HEK293T (cell line): Measurements from ENCODE around the gene NRG3.

Experiments used
- CTCF ChIA-PET: fragments of 350-600 bp; formaldehyde crosslinking; extraction: SDS; loops from one replicate; lab custom pipeline; 2021; ENCODE audit warnings: antibody characterized with exemption, inconsistent platforms; lab: Yijun Ruan, JAX
- POLR2A ChIA-PET: fragments of 350-600 bp; formaldehyde crosslinking; extraction: SDS; loops from one replicate; lab custom pipeline; 2020; ENCODE audit warnings: antibody characterized with exemption, inconsistent platforms; lab: Yijun Ruan, JAX
- DNase-seq: peaks from one replicate; pipeline ENCODE4 v3.0.0; 2012; ENCODE audit warnings: mixed read lengths; ENCODE audit errors: extremely low spot score
- ARNT ChIP-seq: fragments of 450-650 bp; IDR thresholded peaks from 2 replicates; pipeline ENCODE4 v1.6.1; 2017; ENCODE audit warnings: mild to moderate bottlenecking
- BHLHE40 ChIP-seq: fragments of 450-650 bp; IDR thresholded peaks from 2 replicates; pipeline ENCODE4 v1.6.1; 2016; ENCODE audit warnings: mild to moderate bottlenecking, moderate library complexity, borderline replicate concordance
- CTBP1 ChIP-seq: fragments of 450-650 bp; IDR thresholded peaks from 2 replicates; pipeline ENCODE4 v1.6.1; 2016; ENCODE audit warnings: borderline replicate concordance
- ELF4 ChIP-seq: fragments of 450-650 bp; IDR thresholded peaks from 2 replicates; pipeline ENCODE4 v1.6.1; 2017; ENCODE audit warnings: antibody characterized with exemption
- FOXA1 ChIP-seq: fragments of 450-650 bp; IDR thresholded peaks from 2 replicates; pipeline ENCODE4 v1.6.1; 2016; ENCODE audit warnings: mild to moderate bottlenecking
- FOXK2 ChIP-seq: fragments of 450-650 bp; IDR thresholded peaks from 2 replicates; pipeline ENCODE4 v1.6.1; 2016; ENCODE audit warnings: mild to moderate bottlenecking
- FOXM1 ChIP-seq: fragments of 450-650 bp; IDR thresholded peaks from 2 replicates; pipeline ENCODE4 v1.6.1; 2017; ENCODE audit warnings: mild to moderate bottlenecking, borderline replicate concordance
- HDGF ChIP-seq: fragments of 450-650 bp; IDR thresholded peaks from 2 replicates; pipeline ENCODE4 v1.6.1; 2017; ENCODE audit warnings: antibody characterized with exemption, borderline replicate concordance
- L3MBTL2 ChIP-seq: fragments of 450-650 bp; conservative IDR thresholded peaks from 2 replicates; pipeline ENCODE4 v1.6.1; 2016; ENCODE audit warnings: mild to moderate bottlenecking
- LEF1 ChIP-seq: fragments of 450-650 bp; IDR thresholded peaks from 2 replicates; pipeline ENCODE4 v1.6.1; 2017; ENCODE audit warnings: mild to moderate bottlenecking, borderline replicate concordance
- NFRKB ChIP-seq: fragments of 450-650 bp; IDR thresholded peaks from 2 replicates; pipeline ENCODE4 v1.6.1; 2016; ENCODE audit warnings: mild to moderate bottlenecking, moderate library complexity
- SP1 ChIP-seq: fragments of 450-650 bp; IDR thresholded peaks from 2 replicates; pipeline ENCODE4 v1.6.1; 2017
- SUZ12 ChIP-seq: fragments of 450-650 bp; IDR thresholded peaks from 2 replicates; pipeline ENCODE4 v1.6.1; 2016; ENCODE audit warnings: mild to moderate bottlenecking
- TARDBP ChIP-seq: fragments of 450-650 bp; IDR thresholded peaks from 2 replicates; pipeline ENCODE4 v1.6.1; 2016
- ZNF384 ChIP-seq: fragments of 450-650 bp; IDR thresholded peaks from 2 replicates; pipeline ENCODE4 v1.6.1; 2016
- TF ChIP-seq, protein P1 (sequence below): fragments of 450-650 bp; IDR thresholded peaks from 2 replicates; pipeline ENCODE4 v1.6.1; 2016

The NRG3 gene

DNA sequence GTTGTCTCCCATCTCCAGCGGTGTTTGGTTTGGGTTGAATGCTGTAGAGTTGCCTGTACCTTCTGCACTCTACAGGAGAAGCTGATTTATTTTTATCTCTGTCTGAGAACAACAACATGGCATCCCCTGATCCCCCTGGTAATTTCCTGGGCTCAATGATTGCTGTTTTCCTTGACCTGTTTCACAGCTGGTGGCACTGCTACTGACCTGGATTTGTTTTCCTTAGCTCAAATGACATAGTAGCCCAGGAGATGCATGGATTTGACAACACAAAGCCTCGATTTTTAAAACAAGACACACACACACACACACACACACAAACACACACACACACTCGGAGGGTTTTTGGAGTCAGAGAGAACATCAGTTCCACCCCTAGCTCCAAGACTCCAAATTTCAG is 301.6 kb downstream of the NRG3 start:
- TF ChIP-seq NFRKB (no peak), CTBP1 (no peak), BHLHE40 (no peak), TARDBP (no peak), ELF4 (no peak), SUZ12 (no peak), LEF1 (no peak), FOXA1 (no peak), FOXK2 (no peak), L3MBTL2 (no peak), FOXM1 (no peak), ARNT (no peak), ZNF384 (no peak), HDGF (no peak), SP1 (no peak)
- TF ChIP-seq, protein P1, sequence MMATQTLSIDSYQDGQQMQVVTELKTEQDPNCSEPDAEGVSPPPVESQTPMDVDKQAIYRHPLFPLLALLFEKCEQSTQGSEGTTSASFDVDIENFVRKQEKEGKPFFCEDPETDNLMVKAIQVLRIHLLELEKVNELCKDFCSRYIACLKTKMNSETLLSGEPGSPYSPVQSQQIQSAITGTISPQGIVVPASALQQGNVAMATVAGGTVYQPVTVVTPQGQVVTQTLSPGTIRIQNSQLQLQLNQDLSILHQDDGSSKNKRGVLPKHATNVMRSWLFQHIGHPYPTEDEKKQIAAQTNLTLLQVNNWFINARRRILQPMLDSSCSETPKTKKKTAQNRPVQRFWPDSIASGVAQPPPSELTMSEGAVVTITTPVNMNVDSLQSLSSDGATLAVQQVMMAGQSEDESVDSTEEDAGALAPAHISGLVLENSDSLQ, result no peak
- ChIA-PET CTCF (no interaction called here), POLR2A (no interaction called here)
- no peak for DNase-seq

GRCh38 chr10:82190432-82191260 is 315.7 kb downstream of the NRG3 start:
- ChIA-PET CTCF (no interaction called here), POLR2A (no interaction called here)
- no peak for DNase-seq
- TF ChIP-seq FOXA1 (no peak), ZNF384 (no peak)
- TF ChIP-seq, protein P1, result no peak

DNA sequence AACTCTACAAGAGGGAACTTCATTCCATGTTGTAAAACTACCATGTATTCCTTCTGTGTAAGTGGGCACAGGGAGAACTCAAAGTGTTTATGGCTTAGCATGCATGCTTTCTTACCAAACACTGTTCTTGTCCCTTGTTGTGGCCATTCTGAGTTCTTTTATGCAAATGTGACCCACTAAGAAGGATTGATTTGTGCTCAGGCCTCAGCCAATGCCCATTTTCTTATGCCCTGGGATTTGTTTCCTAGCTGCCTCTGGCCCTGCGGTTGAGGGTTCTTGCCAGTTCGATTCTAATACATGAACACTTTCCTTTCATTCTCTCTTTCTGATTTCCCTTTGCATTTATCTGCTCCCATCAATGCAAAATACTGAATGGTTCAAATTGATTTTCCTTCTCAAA is 316.7 kb downstream of the NRG3 start:
- ChIA-PET POLR2A (no interaction called here), CTCF (no interaction called here)
- TF ChIP-seq NFRKB (no peak), HDGF (no peak), TARDBP (no peak), ZNF384 (no peak), LEF1 (no peak), FOXK2 (no peak), FOXA1 (no peak), L3MBTL2 (no peak), CTBP1 (no peak), BHLHE40 (no peak), ELF4 (no peak)
- TF ChIP-seq, protein P1, result no peak
- DNase-seq, result no peak

DNA sequence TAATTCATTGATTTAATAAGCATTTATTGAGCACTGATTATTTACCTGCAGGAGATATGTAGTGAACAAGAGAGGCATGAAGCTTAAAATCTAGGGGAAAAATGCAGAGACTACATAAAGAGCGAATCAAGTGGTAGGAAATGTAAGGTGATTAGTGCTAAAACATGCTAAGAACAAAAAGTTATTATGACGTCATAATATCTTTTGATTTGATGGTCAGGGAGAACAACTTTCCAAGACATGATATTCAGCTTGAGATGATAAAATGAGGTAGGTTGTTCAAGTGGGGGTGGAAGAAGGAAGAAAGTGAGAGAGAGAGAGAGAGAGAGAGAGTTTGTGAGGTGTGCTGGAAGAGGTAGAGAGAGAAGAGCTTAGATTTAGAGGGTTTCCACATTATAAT is 317.7 kb downstream of the NRG3 start:
- ChIA-PET CTCF (no interaction called here), POLR2A (no interaction called here)
- no peak for TF ChIP-seq TARDBP
- no peak for DNase-seq

DNA sequence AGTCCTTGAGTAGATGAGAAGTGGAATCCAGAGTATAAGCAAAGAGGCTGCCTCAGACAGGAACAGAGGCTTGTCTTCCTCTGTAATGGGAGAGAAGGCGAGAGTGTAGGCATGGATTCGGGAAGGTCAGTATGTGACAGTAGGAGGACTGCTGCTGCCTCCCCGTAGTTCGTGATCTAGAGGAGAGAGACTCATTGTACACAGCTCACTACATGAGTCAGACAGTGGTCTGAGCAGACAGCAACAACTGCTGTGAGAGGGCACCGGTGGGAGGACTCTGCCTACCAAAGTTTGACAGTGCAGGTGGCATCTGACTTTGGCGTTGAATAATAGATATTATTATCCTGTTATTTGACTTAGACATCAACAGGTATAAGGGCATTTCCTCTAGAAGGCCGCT is 319.4 kb downstream of the NRG3 start:
- ChIA-PET POLR2A (no interaction called here), CTCF (no interaction called here)
- TF ChIP-seq CTBP1 (no peak), FOXM1 (no peak), TARDBP (no peak)
- no peak for DNase-seq

DNA sequence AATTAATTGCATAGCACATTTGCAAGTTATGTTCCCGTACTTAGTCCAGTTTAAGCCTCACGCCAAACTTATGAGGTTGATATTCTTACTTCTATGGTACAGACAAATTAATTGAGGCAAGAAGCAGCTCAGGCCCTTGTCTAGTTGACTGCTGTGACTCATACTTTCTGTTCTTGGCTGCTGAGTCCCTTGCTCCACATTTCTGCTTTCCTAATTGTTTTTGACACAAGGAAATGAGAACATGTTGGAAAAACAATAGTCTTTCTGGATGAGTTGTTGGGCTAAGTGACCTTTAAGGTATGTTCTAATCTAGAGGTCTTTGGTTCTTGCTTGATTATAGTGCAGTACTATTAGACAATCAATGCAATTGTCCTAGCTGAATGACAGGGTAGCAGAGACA is 331.8 kb downstream of the NRG3 start:
- TF ChIP-seq SP1 (no peak), NFRKB (no peak), HDGF (no peak), BHLHE40 (no peak), FOXM1 (no peak), ELF4 (no peak), L3MBTL2 (no peak), CTBP1 (no peak), LEF1 (no peak), FOXK2 (no peak), ARNT (no peak)
- TF ChIP-seq, protein P1, result no peak
- no peak for DNase-seq
- CTCF ChIA-PET, result no interaction called here
- POLR2A ChIA-PET, result no interaction called here
